Activated CD4-positive, alpha-beta T cell treated with anti-CD3 and anti-CD28 coated beads, Interleukin-2, amount 10 ng/mL, durations not matched to agents 7 days and 5 days (primary cell): ENCODE results near the gene ANO2. TPM values are rescaled to one million over a fixed set of nuclear protein-coding genes. Genes with fewer than 3 reads are reported as not detected.

ENCODE experiments used
- CTCF ChIA-PET: fragments of 350-600 bp; sonication (Branson Sonifier 250); formaldehyde crosslinking; loops from one replicate; lab custom pipeline; 2021; ENCODE audit warnings: antibody characterized with exemption; lab: Charles Lee
- POLR2A ChIA-PET: fragments of 350-600 bp; sonication (Branson Sonifier 250); formaldehyde crosslinking; loops from one replicate; lab custom pipeline; 2021; ENCODE audit warnings: antibody characterized with exemption; lab: Charles Lee
- DNase-seq: peaks from one replicate; pipeline ENCODE4 v3.0.0-alpha.2; 2020
- H3K27ac Mint-ChIP-seq: one replicate; pipeline ENCODE4 v1.8.0; 2021; ENCODE audit warnings: mild to moderate bottlenecking, moderate library complexity, mixed read lengths
- H3K27me3 Mint-ChIP-seq: one replicate; pipeline ENCODE4 v1.8.0; 2021; ENCODE audit warnings: mixed read lengths
- H3K36me3 Mint-ChIP-seq: one replicate; pipeline ENCODE4 v1.8.0; 2021; ENCODE audit warnings: low read depth, mixed read lengths
- H3K4me1 Mint-ChIP-seq: one replicate; pipeline ENCODE4 v1.8.0; 2021; ENCODE audit warnings: mixed read lengths
- H3K4me3 Mint-ChIP-seq: one replicate; pipeline ENCODE4 v1.8.0; 2021; ENCODE audit warnings: mild to moderate bottlenecking, moderate library complexity, mixed read lengths
- H3K9me3 Mint-ChIP-seq: one replicate; pipeline ENCODE4 v1.8.0; 2021; ENCODE audit warnings: mixed read lengths
- total RNA-seq, 2 experiments: library from RNA; stranded (reverse); gene quantifications; one replicate each; pipeline ENCODE4 v1.2.3, GENCODE V29; 2021

ANO2 gene
- total RNA-seq, 2 experiments from 2014 or later: not detected

DNA sequence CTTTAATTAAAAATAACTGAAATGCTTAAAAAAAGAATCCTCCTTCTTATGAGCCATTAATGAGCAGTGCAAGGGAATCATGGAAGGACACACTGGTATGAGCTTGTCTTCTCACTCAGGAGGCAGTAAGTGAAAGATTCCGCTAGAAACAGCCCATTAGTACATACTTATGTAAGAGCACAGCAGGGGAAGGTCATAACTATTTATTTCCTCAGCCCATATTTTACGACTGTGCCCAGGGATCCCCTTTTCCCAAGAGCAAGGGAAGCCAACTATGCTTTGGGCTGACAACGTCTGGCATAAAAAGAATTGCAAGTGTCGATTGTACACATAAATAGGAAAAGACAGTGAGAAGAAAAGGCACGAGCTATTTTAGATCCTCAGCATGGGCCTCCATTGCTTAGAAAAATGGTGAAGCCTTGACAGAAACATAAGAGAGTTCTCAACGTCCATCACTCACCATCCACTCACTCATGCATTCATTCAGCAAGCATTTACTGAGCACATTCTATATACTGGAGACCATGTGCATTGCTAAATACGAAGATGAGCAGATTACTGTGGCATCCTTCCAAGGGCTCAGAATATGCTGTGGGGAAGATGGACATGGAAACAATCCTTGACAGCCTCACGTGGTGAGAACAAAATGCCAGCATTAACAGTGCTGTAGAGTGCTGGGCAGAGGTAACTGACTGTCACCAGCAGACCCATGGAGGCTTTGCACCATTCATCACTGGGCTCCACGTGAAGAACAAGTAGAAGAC lies 360.5 kb downstream of the ANO2 start:
- H3K27ac Mint-ChIP-seq: no peak overlapping the region
- H3K4me3 Mint-ChIP-seq: no peak overlapping the region
- H3K4me1 Mint-ChIP-seq: no peaks in the 10 kb centered on the region
- no peaks in the 10 kb centered on the region for H3K9me3 Mint-ChIP-seq
- CTCF ChIA-PET: no interaction called here
- H3K27me3 Mint-ChIP-seq: peaks cover 6% of the 10 kb centered on the region
- H3K36me3 Mint-ChIP-seq: no peaks in the 10 kb centered on the region
- no peak for DNase-seq
- POLR2A ChIA-PET: no interaction called here

DNA sequence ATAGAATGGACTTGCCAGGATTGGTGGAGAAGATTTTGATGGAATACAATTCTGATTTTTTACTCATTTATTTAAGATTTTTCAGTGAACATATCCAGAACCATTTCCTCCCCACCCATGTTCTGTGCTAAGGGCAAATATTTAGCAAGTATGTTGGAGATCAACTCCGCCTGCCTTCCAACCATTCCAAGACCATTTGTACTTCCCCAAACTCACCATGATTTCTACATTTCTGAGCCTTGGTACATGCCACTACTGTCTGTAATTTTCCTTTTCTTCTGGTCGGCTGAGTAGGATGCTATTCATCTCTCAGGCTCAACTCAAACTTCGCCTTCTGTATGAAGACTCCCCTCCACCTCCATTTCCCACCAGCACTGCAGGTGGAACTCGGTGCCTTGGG lies 362.5 kb downstream of the ANO2 start:
- DNase-seq: no peak
- Mint-ChIP-seq H3K27ac (no peak overlapping the region), H3K9me3 (no peaks in the 10 kb centered on the region), H3K36me3 (no peaks in the 10 kb centered on the region), H3K4me1 (no peaks in the 10 kb centered on the region), H3K4me3 (no peak overlapping the region), H3K27me3 (peaks cover 6% of the 10 kb centered on the region)
- CTCF ChIA-PET: no interaction called here
- POLR2A ChIA-PET: no interaction called here

DNA sequence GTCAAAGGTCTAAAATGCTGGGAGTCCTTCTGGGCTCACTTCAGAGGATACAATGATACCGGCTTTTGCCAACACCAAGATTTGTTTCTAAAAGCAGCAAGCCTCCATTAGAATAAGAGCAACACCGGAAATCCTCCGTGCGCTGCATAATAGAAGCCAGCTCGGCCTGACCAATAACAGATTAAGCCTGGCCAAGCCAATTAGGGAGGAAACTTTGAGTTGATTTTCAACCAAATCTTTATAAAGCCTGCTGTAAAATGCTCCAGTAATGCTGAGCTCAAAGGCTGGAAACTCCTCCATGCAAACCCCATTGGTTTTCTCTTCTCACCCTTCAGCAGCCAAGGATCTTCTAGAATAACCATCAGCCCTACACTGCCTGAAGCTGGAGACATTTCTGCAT lies 363.0 kb downstream of the ANO2 start:
- Mint-ChIP-seq H3K36me3 (no peaks in the 10 kb centered on the region), H3K4me1 (no peaks in the 10 kb centered on the region), H3K27me3 (peaks cover 6% of the 10 kb centered on the region), H3K9me3 (no peaks in the 10 kb centered on the region), H3K4me3 (no peak overlapping the region), H3K27ac (no peak overlapping the region)
- CTCF ChIA-PET: no interaction called here
- POLR2A ChIA-PET: no interaction called here
- DNase-seq: no peak

DNA sequence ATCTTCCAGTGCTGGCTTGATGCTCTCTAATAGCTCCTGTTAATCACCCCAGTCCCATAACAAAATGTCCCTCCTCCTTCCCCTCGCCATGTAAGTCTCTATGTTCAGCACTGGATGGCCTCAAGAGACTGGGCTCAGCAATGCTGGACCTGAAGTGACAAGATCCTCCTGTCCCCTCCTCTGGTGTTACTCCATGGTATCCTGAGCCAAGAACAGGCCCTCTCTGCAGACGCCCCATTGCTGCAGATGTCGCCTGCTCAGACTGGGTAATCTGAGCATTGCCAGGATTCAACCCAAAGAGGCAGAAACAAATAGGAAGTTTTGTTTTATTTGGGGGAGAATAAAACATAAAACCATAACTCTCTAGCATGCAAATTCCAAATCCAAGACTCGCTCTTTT lies 363.4 kb downstream of the ANO2 start:
- H3K27me3 Mint-ChIP-seq: peaks cover 6% of the 10 kb centered on the region
- H3K4me1 Mint-ChIP-seq: no peaks in the 10 kb centered on the region
- no peak overlapping the region for H3K4me3 Mint-ChIP-seq
- CTCF ChIA-PET: no interaction called here
- no peak overlapping the region for H3K27ac Mint-ChIP-seq
- POLR2A ChIA-PET: no interaction called here
- DNase-seq: no peak
- no peaks in the 10 kb centered on the region for H3K36me3 Mint-ChIP-seq
- H3K9me3 Mint-ChIP-seq: no peaks in the 10 kb centered on the region

DNA sequence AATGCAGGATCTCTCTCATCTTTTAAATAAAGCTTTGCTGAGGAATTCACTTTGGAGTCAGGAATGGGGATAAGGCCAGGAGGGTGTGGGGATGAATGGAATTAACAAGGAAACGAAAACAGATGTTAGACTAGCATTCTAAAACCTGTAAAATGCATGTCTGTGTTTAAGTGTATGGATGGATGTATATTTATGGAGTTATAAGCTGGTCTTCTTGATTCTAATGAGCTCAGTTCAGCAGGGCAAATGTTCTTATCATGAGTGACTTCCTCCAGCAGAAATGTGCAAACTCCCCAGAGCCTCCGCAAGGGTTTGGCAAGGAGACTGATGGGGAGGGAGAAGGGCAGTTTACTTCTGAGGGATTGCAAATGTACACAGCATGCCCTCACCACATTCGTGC lies 364.0 kb downstream of the ANO2 start:
- H3K27ac Mint-ChIP-seq: no peak overlapping the region
- no peaks in the 10 kb centered on the region for H3K4me1 Mint-ChIP-seq
- ChIA-PET CTCF (no interaction called here), POLR2A (no interaction called here)
- no peak overlapping the region for H3K4me3 Mint-ChIP-seq
- no peak for DNase-seq
- no peaks in the 10 kb centered on the region for H3K9me3 Mint-ChIP-seq
- H3K36me3 Mint-ChIP-seq: no peaks in the 10 kb centered on the region
- H3K27me3 Mint-ChIP-seq: peaks cover 6% of the 10 kb centered on the region

DNA sequence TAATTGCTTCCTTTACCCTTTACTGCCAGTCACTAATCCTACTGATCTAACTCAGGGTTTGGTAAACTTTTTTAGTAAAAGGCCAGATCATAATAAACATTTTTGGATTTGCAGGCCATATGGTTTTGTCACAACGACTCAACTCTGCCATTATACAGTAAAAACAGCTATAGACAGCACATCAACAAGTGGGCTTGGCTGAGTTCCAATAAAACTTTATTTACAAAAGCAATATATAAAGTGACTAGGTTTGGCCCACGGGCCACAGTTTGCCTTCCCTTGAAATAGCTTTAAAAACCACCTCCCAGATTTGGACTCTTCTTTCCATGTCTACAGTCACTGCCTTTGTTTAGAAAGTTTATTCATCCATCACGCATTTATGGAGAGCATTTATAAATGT lies 366.3 kb downstream of the ANO2 start:
- ChIA-PET POLR2A (no interaction called here), CTCF (no interaction called here)
- Mint-ChIP-seq H3K4me1 (no peaks in the 10 kb centered on the region), H3K4me3 (no peak overlapping the region), H3K36me3 (no peaks in the 10 kb centered on the region), H3K27ac (no peak overlapping the region), H3K27me3 (peaks cover 6% of the 10 kb centered on the region), H3K9me3 (no peaks in the 10 kb centered on the region)
- no peak for DNase-seq

DNA sequence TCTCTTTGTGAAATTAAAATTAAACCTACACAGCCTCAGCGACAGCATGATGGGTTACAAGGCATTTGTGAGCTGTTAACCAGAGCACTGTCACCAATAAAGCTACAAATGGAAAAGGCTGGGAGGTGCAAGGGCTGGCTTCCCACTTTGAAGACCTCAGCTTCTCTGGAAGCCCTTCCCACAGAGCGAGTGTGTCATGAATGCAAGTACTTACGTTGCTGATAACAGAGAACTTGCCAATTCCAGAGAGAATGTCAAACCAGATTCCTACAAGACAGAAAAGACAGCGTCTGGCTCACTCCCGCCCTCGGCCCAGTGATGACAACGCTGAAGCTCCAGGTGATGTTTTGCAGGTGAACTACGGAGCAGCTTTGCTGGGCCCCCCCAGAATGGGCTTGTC lies 367.3 kb downstream of the ANO2 start:
- H3K36me3 Mint-ChIP-seq: no peaks in the 10 kb centered on the region
- H3K4me1 Mint-ChIP-seq: no peaks in the 10 kb centered on the region
- CTCF ChIA-PET: interaction anchor here (0.5 kb wide), 1 partner anchor 73 kb away, joined by 3 read pairs; no protein-coding TSS in a partner anchor
- H3K4me3 Mint-ChIP-seq: no peak overlapping the region
- POLR2A ChIA-PET: no interaction called here
- H3K9me3 Mint-ChIP-seq: no peaks in the 10 kb centered on the region
- DNase-seq: no peak
- peaks cover 6% of the 10 kb centered on the region for H3K27me3 Mint-ChIP-seq
- no peak overlapping the region for H3K27ac Mint-ChIP-seq

DNA sequence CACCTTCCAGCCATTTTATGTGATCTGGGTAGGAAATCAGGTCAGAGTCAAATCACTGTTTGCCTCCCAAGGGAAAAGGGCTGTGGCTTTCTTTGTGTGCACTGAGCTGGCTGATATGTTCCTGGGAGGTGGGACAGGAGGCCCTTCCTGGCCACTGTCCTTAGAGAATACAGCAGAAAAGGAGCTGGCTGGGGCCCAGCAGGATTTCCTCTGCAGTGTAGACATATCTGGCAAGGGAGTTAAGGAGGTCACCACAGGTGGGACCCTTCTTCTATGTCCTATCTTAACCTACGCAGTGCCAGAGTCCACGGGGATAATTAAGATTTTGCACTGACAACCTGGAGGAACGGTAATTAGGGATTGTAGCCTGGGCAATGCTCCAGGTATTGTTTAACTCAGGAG lies 367.8 kb downstream of the ANO2 start:
- Mint-ChIP-seq H3K27me3 (peaks cover 6% of the 10 kb centered on the region), H3K9me3 (no peaks in the 10 kb centered on the region), H3K4me1 (no peaks in the 10 kb centered on the region), H3K4me3 (no peak overlapping the region), H3K27ac (no peak overlapping the region), H3K36me3 (no peaks in the 10 kb centered on the region)
- DNase-seq: no peak
- ChIA-PET POLR2A (no interaction called here), CTCF (interaction anchor here (0.5 kb wide), 1 partner anchor 74 kb away, joined by 3 read pairs; no protein-coding TSS in a partner anchor)

DNA sequence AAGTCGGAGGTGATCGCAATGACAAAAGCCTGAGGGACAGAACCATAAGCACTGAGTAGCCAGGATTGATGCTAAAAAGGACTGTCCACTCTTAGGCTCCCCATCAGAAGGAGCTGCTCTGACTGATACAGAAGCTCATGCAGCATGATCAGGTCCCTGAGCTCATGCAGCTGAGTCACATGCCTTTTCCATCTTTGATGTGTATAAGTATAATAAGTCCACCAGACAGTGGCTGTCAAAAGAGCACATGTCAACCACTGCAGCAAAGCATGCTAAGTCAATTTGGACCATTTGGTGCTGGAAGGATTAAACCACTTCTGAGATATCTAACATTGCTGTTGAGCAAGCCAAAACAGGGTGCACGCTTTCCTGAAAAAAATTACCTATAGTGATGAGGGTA lies 369.1 kb downstream of the ANO2 start:
- Mint-ChIP-seq H3K27ac (no peak overlapping the region), H3K9me3 (no peaks in the 10 kb centered on the region), H3K4me1 (no peaks in the 10 kb centered on the region), H3K36me3 (no peaks in the 10 kb centered on the region), H3K4me3 (no peak overlapping the region), H3K27me3 (peaks cover 2% of the 10 kb centered on the region)
- POLR2A ChIA-PET: no interaction called here
- DNase-seq: no peak
- CTCF ChIA-PET: interaction anchor here (0.6 kb wide), 1 partner anchor 107 kb away, joined by 3 read pairs; no protein-coding TSS in a partner anchor

DNA sequence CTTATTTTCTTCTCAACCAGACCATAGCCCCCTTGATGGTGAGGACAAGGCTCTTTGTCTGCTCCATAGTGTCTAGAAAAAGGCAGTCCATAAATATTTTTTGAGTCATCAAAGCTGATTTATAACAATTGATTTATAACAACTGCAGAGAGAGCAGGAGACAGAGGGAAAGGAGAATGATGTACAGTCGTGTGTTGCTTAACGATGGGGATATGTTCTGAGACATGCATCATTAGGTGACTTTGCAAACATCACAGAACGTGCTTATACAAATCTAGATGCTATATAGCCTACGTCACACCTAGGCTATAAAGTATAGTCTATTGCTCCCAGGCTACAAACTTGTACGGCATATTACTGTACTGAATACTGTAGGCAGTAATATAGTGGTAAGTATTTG lies 369.8 kb downstream of the ANO2 start:
- Mint-ChIP-seq H3K9me3 (no peaks in the 10 kb centered on the region), H3K27me3 (no peaks in the 10 kb centered on the region), H3K36me3 (no peaks in the 10 kb centered on the region), H3K27ac (no peak overlapping the region), H3K4me3 (no peak overlapping the region), H3K4me1 (no peaks in the 10 kb centered on the region)
- DNase-seq: no peak
- POLR2A ChIA-PET: no interaction called here
- CTCF ChIA-PET: no interaction called here

DNA sequence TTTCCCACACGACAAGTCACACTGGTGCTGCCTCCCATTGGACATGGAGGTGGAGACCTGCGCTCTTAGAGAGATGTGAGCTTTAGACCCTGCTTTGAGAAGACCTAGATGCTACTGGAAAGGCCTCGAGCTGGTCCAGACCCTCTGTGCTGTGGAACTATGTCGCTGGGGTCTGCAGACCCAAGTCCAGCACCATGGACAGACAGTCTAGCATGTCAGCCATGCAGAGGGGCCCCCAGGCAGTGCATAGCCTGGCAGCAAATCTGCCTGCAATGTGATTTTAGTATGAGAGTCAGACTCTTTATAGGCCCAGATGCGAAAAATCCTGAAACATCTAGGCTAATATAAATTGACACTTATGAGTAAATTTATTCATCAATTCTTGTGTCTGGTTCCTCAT lies 371.7 kb downstream of the ANO2 start:
- H3K27me3 Mint-ChIP-seq: no peaks in the 10 kb centered on the region
- H3K4me3 Mint-ChIP-seq: no peak overlapping the region
- ChIA-PET POLR2A (no interaction called here), CTCF (no interaction called here)
- no peak overlapping the region for H3K27ac Mint-ChIP-seq
- no peaks in the 10 kb centered on the region for H3K36me3 Mint-ChIP-seq
- H3K4me1 Mint-ChIP-seq: no peaks in the 10 kb centered on the region
- no peak for DNase-seq
- H3K9me3 Mint-ChIP-seq: no peaks in the 10 kb centered on the region

DNA sequence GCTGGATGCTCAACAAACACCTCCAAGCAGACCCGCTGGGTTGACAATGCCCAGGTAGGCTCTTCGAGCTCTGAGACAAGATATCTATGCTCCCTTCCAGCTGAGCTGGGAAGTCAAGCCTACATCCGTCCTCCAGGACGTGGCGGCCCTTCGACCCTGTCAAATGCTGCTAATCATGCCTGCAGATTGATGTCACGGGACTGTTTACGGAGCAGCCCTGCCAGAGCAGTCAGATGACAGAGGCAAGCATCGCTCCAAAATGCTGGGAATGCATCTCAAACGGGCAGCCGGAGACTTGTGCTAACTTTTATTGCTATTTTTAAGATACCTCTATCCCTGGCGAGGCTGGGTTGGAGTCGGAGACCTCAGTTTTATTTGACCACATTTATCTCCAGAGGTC lies 373.9 kb downstream of the ANO2 start:
- no peaks in the 10 kb centered on the region for H3K9me3 Mint-ChIP-seq
- H3K4me1 Mint-ChIP-seq: no peaks in the 10 kb centered on the region
- no peaks in the 10 kb centered on the region for H3K27me3 Mint-ChIP-seq
- no peak overlapping the region for H3K27ac Mint-ChIP-seq
- DNase-seq: no peak
- no peak overlapping the region for H3K4me3 Mint-ChIP-seq
- H3K36me3 Mint-ChIP-seq: no peaks in the 10 kb centered on the region
- CTCF ChIA-PET: no interaction called here
- POLR2A ChIA-PET: no interaction called here

DNA sequence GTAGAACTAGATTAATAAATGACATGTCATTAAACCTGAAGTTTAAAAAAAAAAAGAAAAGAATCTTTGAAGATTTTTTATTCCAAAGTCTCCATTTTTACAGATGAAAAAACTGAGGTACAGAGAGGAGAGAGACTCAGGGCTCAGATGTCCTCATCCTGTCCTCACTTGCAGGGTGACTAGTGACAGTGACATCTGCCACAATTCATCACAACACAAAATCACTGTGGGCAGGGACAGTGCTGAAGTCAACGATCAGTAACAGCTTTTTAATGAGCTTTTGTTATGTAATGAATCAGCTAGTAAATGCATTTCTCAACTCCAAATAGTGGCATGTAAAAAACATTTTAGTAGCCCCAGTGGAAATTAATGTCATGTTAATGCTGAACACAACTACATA lies 374.6 kb downstream of the ANO2 start:
- Mint-ChIP-seq H3K27ac (no peak overlapping the region), H3K9me3 (no peaks in the 10 kb centered on the region), H3K27me3 (no peaks in the 10 kb centered on the region), H3K4me3 (no peak overlapping the region), H3K4me1 (no peaks in the 10 kb centered on the region), H3K36me3 (no peaks in the 10 kb centered on the region)
- no peak for DNase-seq
- ChIA-PET POLR2A (no interaction called here), CTCF (no interaction called here)
